ENCODE measurements around the gene TTC33. TPM values are rescaled to one million over a fixed set of nuclear protein-coding genes. Genes with fewer than 3 reads are reported as not detected.

Gene TTC33
- total RNA-seq, 4 donors from 2014 or later = 11.7 to 22.0 (median 17.7) TPM

GRCh38 chr5:40584054-40584453 lies 171.7 kb downstream of the TTC33 start:
- TF ChIP-seq CTCF (IDR thresholded peaks at IDR 0.05; ENCODE audit: low read depth) = no peak

DNA sequence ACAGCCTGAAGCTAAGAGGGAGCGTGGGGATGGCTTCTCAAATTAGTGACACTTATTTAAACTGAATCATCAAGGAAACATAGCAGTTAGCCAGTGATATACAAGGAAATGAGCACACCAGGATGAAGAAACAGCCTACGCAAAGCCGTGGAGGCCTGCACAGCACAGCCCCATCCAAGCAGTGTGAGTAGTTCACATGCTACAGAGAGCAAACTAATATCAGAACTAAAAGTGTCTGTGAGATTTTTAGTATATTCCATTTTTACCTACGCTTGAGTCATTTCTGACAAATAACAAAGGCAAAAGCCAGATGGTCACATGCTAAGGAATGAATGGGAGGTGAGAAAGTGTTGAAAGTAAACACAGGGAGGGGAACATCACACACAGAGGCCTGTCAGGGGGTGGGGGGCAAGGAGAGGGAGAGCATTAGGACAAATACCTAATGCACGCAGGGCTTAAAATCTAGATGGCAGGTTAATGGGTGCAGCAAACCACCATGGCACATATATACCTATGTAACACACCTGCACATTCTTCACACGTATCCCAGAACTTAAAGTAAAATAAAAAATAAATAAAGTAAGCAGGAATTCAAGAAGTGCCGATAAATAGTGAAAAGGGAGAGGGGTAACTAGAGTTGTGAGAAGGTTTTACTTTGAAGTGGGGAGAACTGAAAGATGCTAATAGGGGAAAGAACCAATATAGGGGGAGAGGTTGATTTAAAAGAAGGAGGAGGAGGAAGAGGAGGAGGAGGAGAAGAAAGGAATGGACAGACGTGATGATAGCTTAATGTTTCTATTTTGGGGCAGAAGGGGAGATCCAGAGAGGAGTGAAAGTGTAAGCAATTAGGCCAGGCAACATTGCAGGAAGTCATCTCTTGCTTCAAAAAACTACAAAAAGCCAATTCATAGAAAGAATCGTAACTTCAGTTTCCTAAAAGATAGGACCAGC lies 177.0 kb downstream of the TTC33 start:
- TF ChIP-seq CTCF (IDR thresholded peaks at IDR 0.05; ENCODE audit: low read depth) = no peak

DNA sequence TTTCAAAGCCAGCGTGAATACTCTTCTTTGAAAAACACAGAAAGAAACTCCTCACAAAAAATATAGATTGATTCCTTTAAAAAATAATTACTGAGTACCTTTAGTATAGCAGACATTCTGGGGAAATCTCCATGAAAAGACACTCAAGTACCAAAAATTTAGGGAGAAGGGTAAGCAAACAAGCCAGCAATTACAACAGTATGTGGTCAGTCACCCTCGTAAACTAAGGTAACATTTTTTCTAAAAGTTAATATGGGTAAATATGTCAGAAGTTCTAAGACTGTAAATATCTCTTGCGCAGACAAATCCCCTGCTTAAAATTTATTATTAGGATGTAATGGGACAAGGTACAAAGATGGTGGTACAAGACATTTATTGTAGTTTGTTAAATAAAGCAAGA lies 178.0 kb downstream of the TTC33 start:
- TF ChIP-seq CTCF (IDR thresholded peaks at IDR 0.05; ENCODE audit: low read depth) = no peak

- TF ChIP-seq CTCF (IDR thresholded peaks at IDR 0.05; ENCODE audit: low read depth) = no peak
Observed at GRCh38 chr5:40575921-40576320, 179.8 kb downstream of the TTC33 start.

DNA sequence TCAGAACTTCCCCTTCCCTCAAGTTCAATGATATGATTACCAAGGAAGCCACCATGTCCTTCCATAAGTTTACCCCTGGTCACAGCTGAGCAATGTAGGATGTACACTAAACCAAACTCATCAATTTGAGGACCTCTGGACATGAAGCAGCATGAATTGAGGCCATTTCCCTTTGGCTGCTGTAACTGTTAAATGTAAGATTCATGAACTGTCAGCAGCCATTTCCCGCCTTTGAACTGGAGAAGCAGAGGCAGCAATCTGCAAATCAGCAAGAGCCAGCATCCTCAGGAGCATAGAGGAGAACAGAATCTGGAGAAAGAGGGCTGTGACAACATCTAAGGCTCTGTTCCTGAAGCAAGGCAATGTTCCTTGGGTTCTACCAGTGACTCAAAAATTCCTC lies 180.3 kb downstream of the TTC33 start:
- no peak for TF ChIP-seq CTCF (IDR thresholded peaks at IDR 0.05; ENCODE audit: low read depth)

DNA sequence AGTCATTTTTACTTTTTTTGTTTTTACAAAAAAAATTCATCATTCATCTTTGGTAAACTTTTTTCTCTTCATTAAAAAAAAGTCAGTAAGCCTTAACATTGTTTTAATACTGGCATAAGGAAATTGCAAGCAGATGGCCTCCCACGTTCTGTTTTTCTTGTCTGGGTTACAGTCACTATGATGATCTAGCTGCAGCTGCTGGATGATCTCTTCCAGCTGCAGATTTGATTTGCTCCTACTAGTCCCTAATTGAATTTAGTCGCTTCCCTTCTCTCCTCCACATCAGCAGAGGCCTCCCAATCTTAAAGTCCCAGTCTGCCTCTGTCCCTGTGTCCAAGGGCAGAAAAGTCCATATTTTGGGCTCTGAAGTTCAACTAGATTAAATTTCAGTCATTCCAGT lies 182.8 kb downstream of the TTC33 start:
- TF ChIP-seq CTCF (IDR thresholded peaks at IDR 0.05; ENCODE audit: low read depth) = no peak

DNA sequence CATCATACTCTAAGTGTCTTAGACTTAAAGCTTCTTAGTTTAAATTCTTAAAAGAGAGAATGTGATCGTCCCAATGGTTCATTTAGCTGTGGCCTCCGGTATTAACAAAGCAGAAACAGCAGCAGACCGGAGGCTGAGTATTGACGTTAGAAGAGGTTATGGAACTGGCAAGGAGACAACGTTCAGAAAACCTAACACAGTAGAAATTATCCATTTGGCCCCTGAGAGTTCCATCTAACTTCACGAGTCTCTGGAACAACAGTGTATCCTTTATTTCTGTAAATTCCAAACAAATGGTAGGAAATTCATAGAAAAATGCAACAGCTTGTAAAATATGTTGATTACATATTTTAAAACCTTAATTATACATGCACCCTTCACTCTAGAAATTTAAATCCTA lies 183.4 kb downstream of the TTC33 start:
- no peak for TF ChIP-seq CTCF (IDR thresholded peaks at IDR 0.05; ENCODE audit: low read depth)

Data from subcutaneous adipose tissue (tissue), 4 donors.